CD14-positive monocyte (primary cell): ENCODE measurements around the gene HAVCR2. TPM values are rescaled to one million over a fixed set of nuclear protein-coding genes. Genes with fewer than 3 reads are reported as not detected.

Source experiments
- DNase-seq, 3 donors: peaks; one replicate each; pipeline ENCODE4 v3.0.0-alpha.2; 2011 to 2022
- H2AFZ ChIP-seq: 2 replicates; pipeline ENCODE4 v1.6.0; 2012; ENCODE audit warnings: mild to moderate bottlenecking, low read depth, low read length, inconsistent platforms; ENCODE audit not compliant: insufficient read depth, poor library complexity, severe bottlenecking
- H3K27ac ChIP-seq, 2 donors: 1 replicate in 1 of 2; 2 replicates in 1 of 2; pipeline ENCODE4 v1.5.1; 2012 to 2013; ENCODE audit warnings: low read length in 2 of 2, control low read depth in 1 of 2, inconsistent platforms in 1 of 2, low read depth in 1 of 2, mild to moderate bottlenecking in 1 of 2
- H3K27me3 ChIP-seq, 2 donors: one replicate each; pipeline versions ENCODE4 v1.6.0 to v1.6.1; 2011 to 2013; ENCODE audit warnings: low read length in 2 of 2; ENCODE audit not compliant: control insufficient read depth in 2 of 2, insufficient read depth in 2 of 2
- H3K36me3 ChIP-seq, 2 donors: replicated peaks in 1 of 2; 1 replicate in 1 of 2; 2 replicates in 1 of 2; pipeline versions ENCODE4 v1.5.1 to v1.6.1; 2012 to 2013; ENCODE audit warnings: low read length in 2 of 2, control low read depth in 1 of 2, inconsistent platforms in 1 of 2, mild to moderate bottlenecking in 1 of 2; ENCODE audit not compliant: insufficient read depth in 2 of 2, control insufficient read depth in 1 of 2
- H3K4me1 ChIP-seq, 2 donors: 1 replicate in 1 of 2; 2 replicates in 1 of 2; pipeline versions ENCODE4 v1.5.1 to v1.6.1; 2012 to 2013; ENCODE audit warnings: low read length in 2 of 2, control low read depth in 1 of 2, inconsistent platforms in 1 of 2, mild to moderate bottlenecking in 1 of 2, moderate library complexity in 1 of 2; ENCODE audit not compliant: insufficient read depth in 2 of 2, control insufficient read depth in 1 of 2
- H3K4me2 ChIP-seq: replicated peaks from 2 replicates; pipeline ENCODE3; 2012; ENCODE audit warnings: low read length, moderate library complexity, mild to moderate bottlenecking; ENCODE audit not compliant: poor library complexity, severe bottlenecking; ENCODE audit errors: extremely low read depth
- H3K4me3 ChIP-seq, 3 experiments: fragments of 200-600 bp in 1 of 3; sonication (generic) in 1 of 3; replicated peaks in 1 of 3; 1 replicate in 2 of 3; 2 replicates in 1 of 3; pipeline ENCODE4 v1.5.1; 2011 to 2013; ENCODE audit warnings: low read length in 3 of 3, mild to moderate bottlenecking in 3 of 3, control low read depth in 2 of 3, low read depth in 2 of 3, inconsistent platforms in 1 of 3, moderate library complexity in 1 of 3
- H3K79me2 ChIP-seq: 2 replicates; pipeline ENCODE4 v1.6.0; 2012; ENCODE audit warnings: mild to moderate bottlenecking, control low read depth, inconsistent platforms, low read length, moderate library complexity; ENCODE audit not compliant: insufficient read depth
- H3K9ac ChIP-seq: 2 replicates; pipeline ENCODE4 v1.6.0; 2017; ENCODE audit warnings: low read length, mild to moderate bottlenecking; ENCODE audit not compliant: insufficient read depth, poor library complexity, severe bottlenecking
- H3K9me3 ChIP-seq, 2 donors: replicated peaks in 1 of 2; 1 replicate in 1 of 2; 2 replicates in 1 of 2; pipeline versions ENCODE4 v1.5.1 to v1.6.1; 2012 to 2013; ENCODE audit warnings: low read length in 2 of 2, control low read depth in 1 of 2; ENCODE audit not compliant: control insufficient read depth in 1 of 2, insufficient read depth in 1 of 2
- H4K20me1 ChIP-seq: 2 replicates; pipeline ENCODE4 v1.6.0; 2012; ENCODE audit warnings: mild to moderate bottlenecking, low read length, control low read depth, moderate library complexity; ENCODE audit not compliant: insufficient read depth
- H3K27ac Mint-ChIP-seq, 7 donors: one replicate each; pipeline ENCODE4 v1.8.0; 2020; ENCODE audit warnings: mild to moderate bottlenecking in 7 of 7, mixed read lengths in 7 of 7, moderate library complexity in 6 of 7, inconsistent platforms in 2 of 7
- H3K27me3 Mint-ChIP-seq, 3 donors: one replicate each; pipeline ENCODE4 v1.8.0; 2021 to 2022; ENCODE audit warnings: low read depth in 3 of 3, mild to moderate bottlenecking in 3 of 3, mixed read lengths in 3 of 3, moderate library complexity in 3 of 3, inconsistent platforms in 1 of 3
- H3K36me3 Mint-ChIP-seq, 2 donors: one replicate each; pipeline ENCODE4 v1.8.0; 2020; ENCODE audit warnings: mixed read lengths in 2 of 2, inconsistent platforms in 1 of 2, mild to moderate bottlenecking in 1 of 2
- H3K4me1 Mint-ChIP-seq: one replicate; pipeline ENCODE4 v1.8.0; 2020; ENCODE audit warnings: mild to moderate bottlenecking, mixed read lengths
- H3K4me3 Mint-ChIP-seq, 2 donors: one replicate each; pipeline ENCODE4 v1.8.0; 2020; ENCODE audit warnings: mild to moderate bottlenecking in 2 of 2, mixed read lengths in 2 of 2, moderate library complexity in 1 of 2
- H3K9me3 Mint-ChIP-seq, 7 donors: one replicate each; pipeline ENCODE4 v1.8.0; 2020 to 2022; ENCODE audit warnings: mixed read lengths in 7 of 7, mild to moderate bottlenecking in 6 of 7, moderate library complexity in 6 of 7, inconsistent platforms in 2 of 7
- CTCF ChIP-seq: fragments of 200-600 bp; IDR thresholded peaks from one replicate; pipeline ENCODE4 v1.8.0; 2022; ENCODE audit warnings: antibody characterized with exemption, mild to moderate bottlenecking
- WGBS: methylation state at CpG from one replicate; pipeline ENCODE4 v1.1.5; 2013; ENCODE audit warnings: missing lambda C conversion rate; ENCODE audit not compliant: insufficient coverage; 5-methylcytosine and 5-hydroxymethylcytosine counted together
- intact Hi-C, 2 donors: fragments of 100-400 bp; cut with micrococcal nuclease; formaldehyde crosslinking; loops; one replicate each; pipeline versions ENCODE4 v1.15.0 to v1.15.1; 2023
- polyA plus RNA-seq, 3 donors: library from polyadenylated mRNA; depleted of rRNA in 1 of 3; unstranded in 2 of 3; stranded (reverse) in 1 of 3; fragments of 300-500 nt in 2 of 3; fragments of >200 nt in 1 of 3; fragmentation: Illumina TruSeq in 2 of 3; gene quantifications; 1 replicate in 2 of 3; 2 replicates in 1 of 3; pipeline ENCODE4 v1.2.3, GENCODE V29; 2012 to 2021

The HAVCR2 gene
- polyA plus RNA-seq, 3 donors, result 33.1 to 56.8 (median 45.0) TPM

GRCh38 chr5:157076558-157076957, 32.3 kb downstream of the HAVCR2 start:
- no peak for TF ChIP-seq CTCF
- WGBS, result no CpG with 5 or more reads among the region's 4 CpGs
- peak; percentile 12 to 19 (median 13) for DNase-seq
- peak overlapping the region in 1 of 7 donors; percentile 53 for H3K27ac Mint-ChIP-seq
- no peak overlapping the region for H3K4me3 Mint-ChIP-seq
- peaks cover 16% of the 10 kb centered on the region for H3K4me1 Mint-ChIP-seq
- Histone ChIP-seq H3K79me2 (no peaks in the 10 kb centered on the region), H3K9me3 (no peaks in the 10 kb centered on the region), H3K36me3 (no peaks in the 10 kb centered on the region), H3K27me3 (no peaks in the 10 kb centered on the region), H3K4me1 (peaks cover 15 to 18% of the 10 kb centered on the region in 2 donors), H3K27ac (no peak overlapping the region), H2AFZ (no peak overlapping the region), H3K4me2 (no peak overlapping the region), H3K9ac (no peak overlapping the region), H3K4me3 (no peak overlapping the region), H4K20me1 (no peaks in the 10 kb centered on the region)
- peaks cover 0 to 3% (median 1%) of the 10 kb centered on the region in 3 donors for H3K27me3 Mint-ChIP-seq
- peaks cover 0 to 4% of the 10 kb centered on the region in 2 donors for H3K36me3 Mint-ChIP-seq
- H3K9me3 Mint-ChIP-seq, result no peaks in the 10 kb centered on the region
- intact Hi-C loops, result no loop called here

GRCh38 chr5:157072508-157072907, 36.3 kb downstream of the HAVCR2 start:
- Mint-ChIP-seq H3K36me3 (no peaks in the 10 kb centered on the region), H3K4me1 (peaks cover 19% of the 10 kb centered on the region), H3K27ac (no peak overlapping the region), H3K4me3 (no peak overlapping the region), H3K9me3 (peaks cover 0 to 2% (median 0%) of the 10 kb centered on the region in 7 donors), H3K27me3 (peaks cover 1 to 3% (median 1%) of the 10 kb centered on the region in 3 donors)
- Histone ChIP-seq H3K36me3 (no peaks in the 10 kb centered on the region), H3K4me1 (peaks cover 15 to 18% of the 10 kb centered on the region in 2 donors), H3K9ac (no peak overlapping the region), H2AFZ (no peak overlapping the region), H3K4me3 (no peak overlapping the region), H3K27ac (no peak overlapping the region), H3K9me3 (no peaks in the 10 kb centered on the region), H4K20me1 (no peaks in the 10 kb centered on the region), H3K79me2 (no peaks in the 10 kb centered on the region), H3K27me3 (no peaks in the 10 kb centered on the region), H3K4me2 (no peak overlapping the region)
- no peak for DNase-seq
- no peak for TF ChIP-seq CTCF
- WGBS, result no CpG with 5 or more reads among the region's 3 CpGs
- intact Hi-C loops, result no loop called here
